ENCODE data around the gene FOXL1. TPM values are rescaled to one million over a fixed set of nuclear protein-coding genes. Genes with fewer than 3 reads are reported as not detected.

Gene FOXL1
- polyA plus RNA-seq, 1 experiment: 4.9 TPM

- no peaks in the 10 kb centered on the region for H3K27me3 ChIP-seq (ENCODE audit: control insufficient read depth, insufficient read depth, low read length)
- CTCF ChIA-PET: interaction anchor here (0.7 to 1.1 kb wide), 2 partner anchors 18 to 21 kb away, joined by 3 to 5 read pairs; no protein-coding TSS in a partner anchor
- H3K36me3 ChIP-seq (ENCODE audit: control insufficient read depth, insufficient read depth, low read length): no peaks in the 10 kb centered on the region
- POLR2A ChIA-PET: no interaction called here
- no peak for DNase-seq (ENCODE audit: low read depth)
- no peak overlapping the region for H3K4me3 ChIP-seq (ENCODE audit: low read depth, low read length)
- no peak for TF ChIP-seq CTCF (IDR thresholded peaks at IDR 0.05; ENCODE audit: insufficient read depth, low read depth, low read length)
These were observed 26.3 kb downstream of the FOXL1 start for GRCh38 chr16:86604436-86605193.

GRCh38 chr16:86605950-86606349 lies 27.6 kb downstream of the FOXL1 start:
- no peaks in the 10 kb centered on the region for H3K27me3 ChIP-seq (ENCODE audit: control insufficient read depth, insufficient read depth, low read length)
- POLR2A ChIA-PET: no interaction called here
- DNase-seq (ENCODE audit: low read depth): no peak
- no peaks in the 10 kb centered on the region for H3K36me3 ChIP-seq (ENCODE audit: control insufficient read depth, insufficient read depth, low read length)
- TF ChIP-seq CTCF (IDR thresholded peaks at IDR 0.05; ENCODE audit: insufficient read depth, low read depth, low read length): no peak
- CTCF ChIA-PET: no interaction called here
- H3K4me3 ChIP-seq (ENCODE audit: low read depth, low read length): no peak overlapping the region

GRCh38 chr16:86608301-86608747 lies 30.0 kb downstream of the FOXL1 start:
- DNase-seq (ENCODE audit: low read depth): no peak
- Histone ChIP-seq H3K27me3 (ENCODE audit: control insufficient read depth, insufficient read depth, low read length) (no peaks in the 10 kb centered on the region), H3K4me3 (ENCODE audit: low read depth, low read length) (no peak overlapping the region), H3K36me3 (ENCODE audit: control insufficient read depth, insufficient read depth, low read length) (no peaks in the 10 kb centered on the region)
- TF ChIP-seq CTCF (IDR thresholded peaks at IDR 0.05; ENCODE audit: insufficient read depth, low read depth, low read length): 0 out of 2 replicates have a peak, but pooled peaks have one; percentile 11
- ChIA-PET POLR2A (no interaction called here), CTCF (interaction anchor here (0.8 to 1.3 kb wide), 3 partner anchors 19 to 454 kb away, joined by 3 to 4 read pairs (median 4); no protein-coding TSS in a partner anchor)

- ChIA-PET POLR2A (no interaction called here), CTCF (interaction anchor here (1.1 kb wide), 1 partner anchor 453 kb away, joined by 3 read pairs; no protein-coding TSS in a partner anchor)
- no peak overlapping the region for H3K4me3 ChIP-seq (ENCODE audit: low read depth, low read length)
- no peak for TF ChIP-seq CTCF (IDR thresholded peaks at IDR 0.05; ENCODE audit: insufficient read depth, low read depth, low read length)
- peak; percentile 86 for DNase-seq (ENCODE audit: low read depth)
- H3K36me3 ChIP-seq (ENCODE audit: control insufficient read depth, insufficient read depth, low read length): no peaks in the 10 kb centered on the region
- no peaks in the 10 kb centered on the region for H3K27me3 ChIP-seq (ENCODE audit: control insufficient read depth, insufficient read depth, low read length)
These were observed 30.8 kb downstream of the FOXL1 start for GRCh38 chr16:86609115-86609514.

- no peaks in the 10 kb centered on the region for H3K36me3 ChIP-seq (ENCODE audit: control insufficient read depth, insufficient read depth, low read length)
- no peak for DNase-seq (ENCODE audit: low read depth)
- CTCF ChIA-PET: no interaction called here
- TF ChIP-seq CTCF (IDR thresholded peaks at IDR 0.05; ENCODE audit: insufficient read depth, low read depth, low read length): no peak
- H3K4me3 ChIP-seq (ENCODE audit: low read depth, low read length): no peak overlapping the region
- H3K27me3 ChIP-seq (ENCODE audit: control insufficient read depth, insufficient read depth, low read length): no peaks in the 10 kb centered on the region
- POLR2A ChIA-PET: no interaction called here
These were observed 31.3 kb downstream of the FOXL1 start for GRCh38 chr16:86609661-86610060.

Data from BJ (cell line).